GM20000 (cell line): Measurements from ENCODE around the gene ADSL.
"Not testable (repeated sequence)": the region's sequence is repeated elsewhere in the genome, so short reads cannot be mapped to it uniquely, and the experiment has no call there.

Source experiments
- DNase-seq: peaks from one replicate; pipeline ENCODE4 v3.0.0; 2012; ENCODE audit warnings: low spot score
- CTCF ChIP-seq: IDR thresholded peaks from 2 replicates; pipeline ENCODE4 v1.5.1; 2012; ENCODE audit warnings: mild to moderate bottlenecking, control low read depth; ENCODE audit errors: extremely low read depth, missing control alignments

Gene ADSL

GRCh38 chr22:40368016-40368415 lies 21.7 kb downstream of the ADSL start:
- TF ChIP-seq CTCF = no peak
- DNase-seq = no peak

- no peak for DNase-seq
- TF ChIP-seq CTCF = no peak
These were observed 22.5 kb downstream of the ADSL start for GRCh38 chr22:40368836-40369235.

GRCh38 chr22:40374567-40374966 lies 28.3 kb downstream of the ADSL start:
- no peak for DNase-seq
- TF ChIP-seq CTCF = no peak

- TF ChIP-seq CTCF = no peak
- no peak for DNase-seq
These were observed 29.8 kb downstream of the ADSL start for GRCh38 chr22:40376149-40376548.

GRCh38 chr22:40377931-40378330 lies 31.6 kb downstream of the ADSL start:
- TF ChIP-seq CTCF = no peak

GRCh38 chr22:40378448-40378847 lies 32.1 kb downstream of the ADSL start:
- not testable (repeated sequence) for DNase-seq

More at GRCh38 chr22:40377931-40378330, 31.6 kb downstream of the ADSL start:
- no peak for DNase-seq

- no peak for DNase-seq
- TF ChIP-seq CTCF = no peak
These were observed 35.2 kb downstream of the ADSL start for GRCh38 chr22:40381461-40381860.

- TF ChIP-seq CTCF = no peak
- DNase-seq = no peak
These were observed 37.6 kb downstream of the ADSL start for GRCh38 chr22:40383905-40384304.
